Measurements from ENCODE around the gene IL6. TPM values are rescaled to one million over a fixed set of nuclear protein-coding genes. Genes with fewer than 3 reads are reported as not detected.

IL6 gene
- total RNA-seq, 1 experiment from 2014 or later, result 22.0 TPM

- Mint-ChIP-seq H3K4me1 (ENCODE audit: insufficient read depth, unreplicated experiment) (no peaks in the 10 kb centered on the region), H3K27ac (ENCODE audit: low read depth, unreplicated experiment) (no peak overlapping the region), H3K27me3 (ENCODE audit: insufficient read depth, unreplicated experiment) (peaks cover 12% of the 10 kb centered on the region), H3K36me3 (ENCODE audit: insufficient read depth, unreplicated experiment) (no peaks in the 10 kb centered on the region), H3K9me3 (ENCODE audit: unreplicated experiment) (no peaks in the 10 kb centered on the region), H3K4me3 (ENCODE audit: unreplicated experiment) (no peak overlapping the region)
- no TSS peak for BruUV-seq (replicated peaks)
- DNase-seq (ENCODE audit: unreplicated experiment), result no peak
- ChIA-PET CTCF (no interaction called here), POLR2A (no interaction called here)
- intact Hi-C loops (cut with micrococcal nuclease), result no loop called here
- no peak for TF ChIP-seq CTCF (IDR thresholded peaks at IDR 0.05; ENCODE audit: unreplicated experiment)
Measured at GRCh38 chr7:22762866-22763265, 35.9 kb downstream of the IL6 start.

- no peaks in the 10 kb centered on the region for H3K36me3 Mint-ChIP-seq (ENCODE audit: insufficient read depth, unreplicated experiment)
- no peak for TF ChIP-seq CTCF (IDR thresholded peaks at IDR 0.05; ENCODE audit: unreplicated experiment)
- H3K4me1 Mint-ChIP-seq (ENCODE audit: insufficient read depth, unreplicated experiment), result no peaks in the 10 kb centered on the region
- no peak overlapping the region for H3K4me3 Mint-ChIP-seq (ENCODE audit: unreplicated experiment)
- H3K27ac Mint-ChIP-seq (ENCODE audit: low read depth, unreplicated experiment), result no peak overlapping the region
- DNase-seq (ENCODE audit: unreplicated experiment), result no peak
- H3K27me3 Mint-ChIP-seq (ENCODE audit: insufficient read depth, unreplicated experiment), result peaks cover 13% of the 10 kb centered on the region
- no TSS peak for BruUV-seq (replicated peaks)
- intact Hi-C loops (cut with micrococcal nuclease), result no loop called here
- CTCF ChIA-PET, result no interaction called here
- no peaks in the 10 kb centered on the region for H3K9me3 Mint-ChIP-seq (ENCODE audit: unreplicated experiment)
- POLR2A ChIA-PET, result interaction anchor here (1.8 kb wide), 1 partner anchor 57 kb away, joined by 5 read pairs; the partner anchor contains the start of gene TOMM7
Measured at GRCh38 chr7:22765609-22766008, 38.6 kb downstream of the IL6 start.

GRCh38 chr7:22771194-22771871 is 44.3 kb downstream of the IL6 start:
- Mint-ChIP-seq H3K36me3 (ENCODE audit: insufficient read depth, unreplicated experiment) (no peaks in the 10 kb centered on the region), H3K4me1 (ENCODE audit: insufficient read depth, unreplicated experiment) (no peaks in the 10 kb centered on the region), H3K9me3 (ENCODE audit: unreplicated experiment) (no peaks in the 10 kb centered on the region), H3K4me3 (ENCODE audit: unreplicated experiment) (no peak overlapping the region), H3K27ac (ENCODE audit: low read depth, unreplicated experiment) (no peak overlapping the region), H3K27me3 (ENCODE audit: insufficient read depth, unreplicated experiment) (peaks cover 22% of the 10 kb centered on the region)
- CTCF ChIA-PET, result interaction anchor here (0.6 to 0.7 kb wide), 2 partner anchors 20 to 285 kb away, joined by 3 read pairs; no protein-coding TSS in a partner anchor
- POLR2A ChIA-PET, result interaction anchor here (0.6 kb wide), 1 partner anchor 50 kb away, joined by 3 read pairs; no protein-coding TSS in a partner anchor
- intact Hi-C loops (cut with micrococcal nuclease), result no loop called here
- no peak for DNase-seq (ENCODE audit: unreplicated experiment)
- BruUV-seq (replicated peaks), result no TSS peak
- no peak for TF ChIP-seq CTCF (IDR thresholded peaks at IDR 0.05; ENCODE audit: unreplicated experiment)

- DNase-seq (ENCODE audit: unreplicated experiment), result no peak
- Mint-ChIP-seq H3K27ac (ENCODE audit: low read depth, unreplicated experiment) (no peak overlapping the region), H3K4me3 (ENCODE audit: unreplicated experiment) (no peak overlapping the region), H3K9me3 (ENCODE audit: unreplicated experiment) (no peaks in the 10 kb centered on the region), H3K27me3 (ENCODE audit: insufficient read depth, unreplicated experiment) (peaks cover 17% of the 10 kb centered on the region), H3K4me1 (ENCODE audit: insufficient read depth, unreplicated experiment) (no peaks in the 10 kb centered on the region), H3K36me3 (ENCODE audit: insufficient read depth, unreplicated experiment) (no peaks in the 10 kb centered on the region)
- intact Hi-C loops (cut with micrococcal nuclease), result no loop called here
- CTCF ChIA-PET, result interaction anchor here (0.8 kb wide), 1 partner anchor 181 kb away, joined by 3 read pairs; no protein-coding TSS in a partner anchor
- no TSS peak for BruUV-seq (replicated peaks)
- TF ChIP-seq CTCF (IDR thresholded peaks at IDR 0.05; ENCODE audit: unreplicated experiment), result no peak
- POLR2A ChIA-PET, result no interaction called here
Measured at GRCh38 chr7:22771872-22772228, 44.9 kb downstream of the IL6 start.

All from MCF 10A (cell line).